SK-N-MC (cell line): ENCODE measurements around the gene GPR17.

Experiments used
- DNase-seq: peaks from one replicate; pipeline ENCODE4 v3.0.0-alpha.2; 2011; ENCODE audit warnings: low read depth, low spot score
- H3K27ac ChIP-seq: fragments of 200-600 bp; sonication (generic); 2 replicates; pipeline ENCODE4 v1.5.1; 2016; ENCODE audit warnings: mixed run types
- H3K36me3 ChIP-seq: fragments of 200-600 bp; sonication (generic); 2 replicates; pipeline ENCODE4 v1.6.1; 2017; ENCODE audit warnings: antibody characterized with exemption, low read length, mixed read lengths; ENCODE audit not compliant: insufficient read depth
- H3K4me3 ChIP-seq: fragments of 200-600 bp; sonication (generic); 2 replicates; pipeline ENCODE4 v1.5.1; 2016
- H3K9ac ChIP-seq: fragments of 200-600 bp; sonication (generic); 2 replicates; pipeline ENCODE4 v1.8.0; 2017; ENCODE audit warnings: mixed run types, mixed read lengths; ENCODE audit not compliant: insufficient read length
- H3K9me3 ChIP-seq: fragments of 200-600 bp; sonication (generic); 2 replicates; pipeline ENCODE4 v1.6.1; 2017; ENCODE audit warnings: low read depth, mild to moderate bottlenecking, antibody characterized with exemption, low read length, moderate library complexity, mixed read lengths
- EZH2 ChIP-seq: fragments of 200-600 bp; sonication (generic); IDR thresholded peaks from one replicate; pipeline ENCODE4 v1.6.1; 2017; ENCODE audit warnings: antibody characterized with exemption
- FOXP2 ChIP-seq: optimal IDR thresholded peaks from 2 replicates; pipeline ENCODE3; 2011; ENCODE audit warnings: mild to moderate bottlenecking, moderate library complexity; ENCODE audit not compliant: insufficient read depth; ENCODE audit errors: extremely low read length, control extremely low read depth
- POLR2AphosphoS5 ChIP-seq: IDR thresholded peaks from 2 replicates; pipeline ENCODE4 v1.6.1; 2012; ENCODE audit warnings: mild to moderate bottlenecking, low read depth, low read length, borderline replicate concordance

Gene GPR17

GRCh38 chr2:127654084-127654837 is 8.3 kb downstream of the GPR17 start:
- Histone ChIP-seq H3K36me3 (no peaks in the 10 kb centered on the region), H3K4me3 (no peak overlapping the region), H3K9ac (no peak overlapping the region), H3K9me3 (no peaks in the 10 kb centered on the region), H3K27ac (no peak overlapping the region)
- no peak for DNase-seq
- TF ChIP-seq FOXP2 = no peak
- TF ChIP-seq EZH2 = no peak
- no peak for TF ChIP-seq POLR2AphosphoS5

GRCh38 chr2:127654838-127655175 is 8.9 kb downstream of the GPR17 start:
- no peaks in the 10 kb centered on the region for H3K9me3 ChIP-seq
- H3K4me3 ChIP-seq = no peak overlapping the region
- H3K36me3 ChIP-seq = no peaks in the 10 kb centered on the region
- H3K9ac ChIP-seq = no peak overlapping the region
- TF ChIP-seq POLR2AphosphoS5 (no peak), EZH2 (no peak), FOXP2 (no peak)
- no peak for DNase-seq
- no peak overlapping the region for H3K27ac ChIP-seq

- H3K9ac ChIP-seq = no peak overlapping the region
- H3K9me3 ChIP-seq = no peaks in the 10 kb centered on the region
- no peak overlapping the region for H3K4me3 ChIP-seq
- H3K36me3 ChIP-seq = no peaks in the 10 kb centered on the region
- DNase-seq = no peak
- TF ChIP-seq FOXP2 = no peak
- TF ChIP-seq EZH2 = no peak
- TF ChIP-seq POLR2AphosphoS5 = no peak
- H3K27ac ChIP-seq = peak overlapping the region; percentile 58; the same call in 1 of the 2 replicates
These were observed 9.5 kb downstream of the GPR17 start for GRCh38 chr2:127655209-127656073.

GRCh38 chr2:127656569-127657231 is 10.7 kb downstream of the GPR17 start:
- no peak overlapping the region for H3K9ac ChIP-seq
- no peak for DNase-seq
- H3K36me3 ChIP-seq = no peaks in the 10 kb centered on the region
- H3K4me3 ChIP-seq = no peak overlapping the region
- TF ChIP-seq FOXP2 = no peak
- H3K9me3 ChIP-seq = no peaks in the 10 kb centered on the region
- H3K27ac ChIP-seq = no peak overlapping the region

- no peak for TF ChIP-seq POLR2AphosphoS5
- TF ChIP-seq FOXP2 = no peak
- Histone ChIP-seq H3K27ac (no peak overlapping the region), H3K36me3 (no peaks in the 10 kb centered on the region), H3K4me3 (no peak overlapping the region), H3K9me3 (no peaks in the 10 kb centered on the region), H3K9ac (no peak overlapping the region)
- DNase-seq = no peak
These were observed 11.3 kb downstream of the GPR17 start for GRCh38 chr2:127657232-127657595.

GRCh38 chr2:127658146-127658545 is 12.2 kb downstream of the GPR17 start:
- TF ChIP-seq POLR2AphosphoS5 (no peak), EZH2 (no peak), FOXP2 (no peak)
- Histone ChIP-seq H3K27ac (no peak overlapping the region), H3K9me3 (no peaks in the 10 kb centered on the region), H3K4me3 (no peak overlapping the region), H3K9ac (no peak overlapping the region), H3K36me3 (no peaks in the 10 kb centered on the region)
- DNase-seq = no peak

GRCh38 chr2:127658641-127659407 is 12.9 kb downstream of the GPR17 start:
- no peak for DNase-seq
- Histone ChIP-seq H3K4me3 (no peak overlapping the region), H3K36me3 (no peaks in the 10 kb centered on the region), H3K9ac (no peak overlapping the region), H3K9me3 (no peaks in the 10 kb centered on the region), H3K27ac (no peak overlapping the region)
- TF ChIP-seq EZH2 (no peak), FOXP2 (no peak)
